Kidney glomerular epithelial cell (primary cell): Measurements from ENCODE around the gene CNOT2.
"Not testable (repeated sequence)": the region's sequence is repeated elsewhere in the genome, so short reads cannot be mapped to it uniquely, and the experiment has no call there.

ENCODE experiments used
- DNase-seq: peaks from one replicate; lab custom pipeline; 2025; lab: John Stamatoyannopoulos, UW

The CNOT2 gene

GRCh38 chr12:70252832-70253231, 9.6 kb downstream of the CNOT2 start:
- no peak for DNase-seq

GRCh38 chr12:70254225-70254624, 11.0 kb downstream of the CNOT2 start:
- DNase-seq: no peak

GRCh38 chr12:70254846-70255245, 11.6 kb downstream of the CNOT2 start:
- DNase-seq: no peak

GRCh38 chr12:70255311-70255710, 12.1 kb downstream of the CNOT2 start:
- DNase-seq: peak; percentile 38

- no peak for DNase-seq
Measured at GRCh38 chr12:70258605-70259403, 15.6 kb downstream of the CNOT2 start.

GRCh38 chr12:70260646-70261045, 17.4 kb downstream of the CNOT2 start:
- no peak for DNase-seq

- DNase-seq: no peak
Measured at GRCh38 chr12:70264067-70264867, 21.0 kb downstream of the CNOT2 start.

- no peak for DNase-seq
Measured at GRCh38 chr12:70265132-70265531, 21.9 kb downstream of the CNOT2 start.

GRCh38 chr12:70267550-70267949, 24.3 kb downstream of the CNOT2 start:
- no peak for DNase-seq

GRCh38 chr12:70268972-70269371, 25.7 kb downstream of the CNOT2 start:
- DNase-seq: no peak

GRCh38 chr12:70270108-70270507, 26.9 kb downstream of the CNOT2 start:
- DNase-seq: no peak

GRCh38 chr12:70271025-70271424, 27.8 kb downstream of the CNOT2 start:
- peak; percentile 35 for DNase-seq

- DNase-seq: no peak
Measured at GRCh38 chr12:70272510-70272909, 29.3 kb downstream of the CNOT2 start.

GRCh38 chr12:70275045-70275444, 31.8 kb downstream of the CNOT2 start:
- DNase-seq: no peak

- no peak for DNase-seq
Measured at GRCh38 chr12:70277973-70278372, 34.7 kb downstream of the CNOT2 start.

GRCh38 chr12:70278945-70279344, 35.7 kb downstream of the CNOT2 start:
- no peak for DNase-seq

GRCh38 chr12:70283232-70283631, 40.0 kb downstream of the CNOT2 start:
- no peak for DNase-seq

- DNase-seq: no peak
Measured at GRCh38 chr12:70288817-70289216, 45.6 kb downstream of the CNOT2 start.

GRCh38 chr12:70290116-70290515, 46.9 kb downstream of the CNOT2 start:
- DNase-seq: no peak

- no peak for DNase-seq
Measured at GRCh38 chr12:70292017-70292776, 49.0 kb downstream of the CNOT2 start.

GRCh38 chr12:70304684-70305555, 61.7 kb downstream of the CNOT2 start:
- DNase-seq: not testable (repeated sequence)

- no peak for DNase-seq
Measured at GRCh38 chr12:70305794-70306193, 62.6 kb downstream of the CNOT2 start.
